Measurements from ENCODE around the gene PPM1H. TPM values are rescaled to one million over a fixed set of nuclear protein-coding genes. Genes with fewer than 3 reads are reported as not detected.
A peak's percentile ranks its signal among the peaks of the same experiment; 100 is the strongest.

Gene PPM1H
- total RNA-seq, 1 experiment from 2014 or later: 12.0 TPM

DNA sequence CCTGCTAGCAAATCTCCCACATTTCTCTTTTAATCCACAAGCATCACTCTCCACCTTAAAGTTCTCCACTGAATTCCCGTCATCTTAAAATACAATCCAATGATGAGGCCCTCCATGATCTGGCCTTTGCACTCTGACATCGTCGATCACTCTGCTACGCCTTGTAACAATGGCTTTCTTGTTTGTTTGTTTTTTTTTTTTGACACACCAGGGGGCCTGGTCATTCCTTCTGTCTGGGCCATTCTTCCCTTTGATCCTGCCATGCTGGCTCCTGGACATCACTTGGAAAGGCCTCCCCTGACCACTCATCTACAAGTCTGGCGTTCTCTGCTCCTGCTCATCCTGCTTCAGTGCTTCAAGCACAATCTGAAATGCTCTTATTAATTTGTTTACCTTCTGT is 233.5 kb downstream of the PPM1H start:
- H3K9me2 ChIP-seq (replicated peaks; ENCODE audit: low read length): no peaks in the 10 kb centered on the region
- CTCF ChIA-PET: interaction anchor here (0.7 kb wide), 1 partner anchor 68 kb away, joined by 3 read pairs; no protein-coding TSS in a partner anchor

DNA sequence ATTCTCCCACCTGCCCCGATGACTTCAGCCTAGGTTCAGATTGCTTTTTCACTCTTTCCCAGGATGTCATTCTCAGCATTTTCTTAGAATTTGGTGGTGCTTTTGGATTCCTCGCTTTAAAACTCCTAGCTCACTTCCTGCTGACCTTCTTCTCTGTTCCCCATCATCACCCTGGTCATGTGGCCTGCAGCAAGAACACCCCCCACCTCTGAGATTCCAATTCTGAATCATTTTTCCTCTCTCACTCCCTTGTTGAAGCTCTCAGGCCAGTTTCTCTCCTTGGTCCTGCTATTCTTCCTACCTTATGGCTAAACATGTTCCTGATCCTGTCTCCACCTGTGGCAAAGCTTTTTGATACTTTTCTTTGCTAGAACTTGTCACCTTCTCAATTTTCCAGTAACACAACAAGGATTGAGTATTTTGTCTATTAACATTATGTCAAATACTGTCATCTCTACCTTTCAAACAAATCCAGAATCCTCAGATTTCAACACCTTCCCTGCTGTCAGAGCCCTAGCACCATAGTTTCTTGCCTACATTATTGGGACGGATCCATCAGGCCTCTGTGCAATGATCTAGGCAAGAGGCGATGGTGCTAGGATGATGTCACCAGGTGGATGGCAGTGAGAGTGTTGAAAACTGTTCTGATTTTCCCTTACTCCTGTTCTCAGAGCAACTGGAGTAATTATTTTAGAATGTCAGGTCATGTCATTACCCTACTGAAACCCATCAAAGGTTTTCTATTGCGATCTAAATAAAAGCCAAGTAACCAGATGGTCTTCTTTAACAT is 234.7 kb downstream of the PPM1H start:
- Histone ChIP-seq H2AFZ (ENCODE audit: low read length) (no peak overlapping the region), H4K20me1 (ENCODE audit: low read length) (no peaks in the 10 kb centered on the region), H3K9me3 (ENCODE audit: low read length) (no peaks in the 10 kb centered on the region), H3K79me2 (ENCODE audit: low read length) (no peaks in the 10 kb centered on the region), H3K4me3 (ENCODE audit: low read length) (no peak overlapping the region), H3K36me3 (ENCODE audit: low read depth, low read length) (no peaks in the 10 kb centered on the region), H3K4me2 (ENCODE audit: low read length) (no peak overlapping the region), H3K27ac (ENCODE audit: low read length) (no peak overlapping the region), H3F3A (ENCODE audit: low read length, unreplicated experiment) (no peaks in the 10 kb centered on the region), H3K27me3 (ENCODE audit: low read length) (no peaks in the 10 kb centered on the region), H3K9me2 (replicated peaks; ENCODE audit: low read length) (no peaks in the 10 kb centered on the region), H3K9ac (ENCODE audit: low read length) (no peak overlapping the region), H3K4me1 (ENCODE audit: insufficient read depth, low read length) (peaks cover 38% of the 10 kb centered on the region)
- intact Hi-C loops (cut with micrococcal nuclease): no loop called here
- POLR2A ChIA-PET (ENCODE audit: unreplicated experiment): no interaction called here
- DNase-seq (no peak), ATAC-seq (no peak)
- TF ChIP-seq, protein P1, sequence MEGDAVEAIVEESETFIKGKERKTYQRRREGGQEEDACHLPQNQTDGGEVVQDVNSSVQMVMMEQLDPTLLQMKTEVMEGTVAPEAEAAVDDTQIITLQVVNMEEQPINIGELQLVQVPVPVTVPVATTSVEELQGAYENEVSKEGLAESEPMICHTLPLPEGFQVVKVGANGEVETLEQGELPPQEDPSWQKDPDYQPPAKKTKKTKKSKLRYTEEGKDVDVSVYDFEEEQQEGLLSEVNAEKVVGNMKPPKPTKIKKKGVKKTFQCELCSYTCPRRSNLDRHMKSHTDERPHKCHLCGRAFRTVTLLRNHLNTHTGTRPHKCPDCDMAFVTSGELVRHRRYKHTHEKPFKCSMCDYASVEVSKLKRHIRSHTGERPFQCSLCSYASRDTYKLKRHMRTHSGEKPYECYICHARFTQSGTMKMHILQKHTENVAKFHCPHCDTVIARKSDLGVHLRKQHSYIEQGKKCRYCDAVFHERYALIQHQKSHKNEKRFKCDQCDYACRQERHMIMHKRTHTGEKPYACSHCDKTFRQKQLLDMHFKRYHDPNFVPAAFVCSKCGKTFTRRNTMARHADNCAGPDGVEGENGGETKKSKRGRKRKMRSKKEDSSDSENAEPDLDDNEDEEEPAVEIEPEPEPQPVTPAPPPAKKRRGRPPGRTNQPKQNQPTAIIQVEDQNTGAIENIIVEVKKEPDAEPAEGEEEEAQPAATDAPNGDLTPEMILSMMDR (conservative IDR thresholded peaks at IDR 0.05; ENCODE audit: low read depth, low read length): no peak
- TF ChIP-seq EZH2 (IDR thresholded peaks at IDR 0.05; ENCODE audit: low read length, unreplicated experiment): no peak
- TF ChIP-seq EZH2phosphoT487 (IDR thresholded peaks at IDR 0.05; ENCODE audit: borderline replicate concordance, low read length): no peak
- CTCF ChIA-PET: no interaction called here
- no TSS peak for BruUV-seq (replicated peaks)

More for the DNA sequence above, 233.5 kb downstream of the PPM1H start:
- DNase-seq: no peak
- peaks cover 38% of the 10 kb centered on the region for H3K4me1 ChIP-seq (ENCODE audit: insufficient read depth, low read length)
- no peak overlapping the region for H2AFZ ChIP-seq (ENCODE audit: low read length)
- H3K79me2 ChIP-seq (ENCODE audit: low read length): no peaks in the 10 kb centered on the region
- no peaks in the 10 kb centered on the region for H4K20me1 ChIP-seq (ENCODE audit: low read length)
- no peaks in the 10 kb centered on the region for H3F3A ChIP-seq (ENCODE audit: low read length, unreplicated experiment)
- no peaks in the 10 kb centered on the region for H3K36me3 ChIP-seq (ENCODE audit: low read depth, low read length)
- H3K9ac ChIP-seq (ENCODE audit: low read length): no peak overlapping the region
- ATAC-seq: no peak
- intact Hi-C loops (cut with micrococcal nuclease): no loop called here
- H3K4me2 ChIP-seq (ENCODE audit: low read length): no peak overlapping the region
- no peak overlapping the region for H3K27ac ChIP-seq (ENCODE audit: low read length)
- TF ChIP-seq, protein P1 (conservative IDR thresholded peaks at IDR 0.05; ENCODE audit: low read depth, low read length): no peak
- no peak for TF ChIP-seq EZH2 (IDR thresholded peaks at IDR 0.05; ENCODE audit: low read length, unreplicated experiment)
- TF ChIP-seq EZH2phosphoT487 (IDR thresholded peaks at IDR 0.05; ENCODE audit: borderline replicate concordance, low read length): no peak
- no peaks in the 10 kb centered on the region for H3K9me3 ChIP-seq (ENCODE audit: low read length)
- POLR2A ChIA-PET (ENCODE audit: unreplicated experiment): interaction anchor here (0.9 kb wide), 1 partner anchor 10 kb away, joined by 6 read pairs; no protein-coding TSS in a partner anchor
- no peak overlapping the region for H3K4me3 ChIP-seq (ENCODE audit: low read length)
- H3K27me3 ChIP-seq (ENCODE audit: low read length): no peaks in the 10 kb centered on the region
- BruUV-seq (replicated peaks): no TSS peak

DNA sequence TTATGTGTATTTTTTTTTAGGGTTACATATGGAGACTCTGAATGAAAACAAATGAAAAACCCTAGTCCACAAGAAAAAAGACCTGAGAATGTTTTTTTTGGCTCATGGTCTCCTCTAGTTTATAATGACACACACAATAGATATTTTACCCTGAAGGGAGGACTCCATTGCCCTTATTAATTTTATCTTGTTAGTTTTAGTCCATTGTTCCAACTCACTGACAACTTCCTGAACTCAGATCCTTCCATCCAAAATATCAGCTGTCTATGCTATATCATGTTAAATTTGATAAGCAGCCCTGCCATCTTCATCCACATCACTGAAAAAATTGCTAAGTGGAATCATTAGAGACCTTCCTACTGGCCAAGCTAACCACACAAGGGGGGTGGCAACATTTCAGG is 236.2 kb downstream of the PPM1H start:
- H3K36me3 ChIP-seq (ENCODE audit: low read depth, low read length): no peaks in the 10 kb centered on the region
- ChIA-PET CTCF (no interaction called here), POLR2A (ENCODE audit: unreplicated experiment) (no interaction called here)
- no peak overlapping the region for H3K4me2 ChIP-seq (ENCODE audit: low read length)
- no peaks in the 10 kb centered on the region for H3F3A ChIP-seq (ENCODE audit: low read length, unreplicated experiment)
- H4K20me1 ChIP-seq (ENCODE audit: low read length): no peaks in the 10 kb centered on the region
- H2AFZ ChIP-seq (ENCODE audit: low read length): no peak overlapping the region
- no peaks in the 10 kb centered on the region for H3K79me2 ChIP-seq (ENCODE audit: low read length)
- H3K9me2 ChIP-seq (replicated peaks; ENCODE audit: low read length): no peaks in the 10 kb centered on the region
- peaks cover 29% of the 10 kb centered on the region for H3K4me1 ChIP-seq (ENCODE audit: insufficient read depth, low read length)
- H3K27ac ChIP-seq (ENCODE audit: low read length): no peak overlapping the region
- no peak overlapping the region for H3K9ac ChIP-seq (ENCODE audit: low read length)
- ATAC-seq (no peak), DNase-seq (peak; percentile 43)
- intact Hi-C loops (cut with micrococcal nuclease): no loop called here
- no TSS peak for BruUV-seq (replicated peaks)
- H3K27me3 ChIP-seq (ENCODE audit: low read length): no peaks in the 10 kb centered on the region
- H3K4me3 ChIP-seq (ENCODE audit: low read length): no peak overlapping the region
- no peaks in the 10 kb centered on the region for H3K9me3 ChIP-seq (ENCODE audit: low read length)
- no peak for TF ChIP-seq EZH2 (IDR thresholded peaks at IDR 0.05; ENCODE audit: low read length, unreplicated experiment)
- TF ChIP-seq EZH2phosphoT487 (IDR thresholded peaks at IDR 0.05; ENCODE audit: borderline replicate concordance, low read length): no peak
- TF ChIP-seq, protein P1 (conservative IDR thresholded peaks at IDR 0.05; ENCODE audit: low read depth, low read length): no peak
